ENCODE results near the gene RMND5A.

Gene RMND5A

DNA sequence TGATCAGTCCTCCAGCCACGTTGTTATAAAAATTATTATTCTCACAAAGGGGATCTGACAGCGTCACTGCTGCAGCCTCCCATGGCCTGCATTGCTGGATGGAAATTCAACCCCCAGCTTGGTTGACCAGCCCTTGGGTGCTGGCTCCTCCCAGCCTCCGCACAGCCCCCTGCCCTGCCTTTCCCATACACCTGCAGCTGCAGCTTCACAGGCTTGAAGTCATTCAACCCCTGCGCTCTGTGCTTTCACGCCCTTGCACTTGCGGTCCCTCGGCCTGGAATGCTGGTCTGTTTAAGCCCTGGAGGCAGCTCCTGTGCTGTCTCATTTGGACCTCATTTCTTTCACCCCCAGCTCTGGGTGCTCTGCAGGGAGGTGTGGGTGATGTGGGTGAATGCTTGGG is 71.5 kb downstream of the RMND5A start:
- DNase-seq (ENCODE audit: low read depth), result no peak

DNA sequence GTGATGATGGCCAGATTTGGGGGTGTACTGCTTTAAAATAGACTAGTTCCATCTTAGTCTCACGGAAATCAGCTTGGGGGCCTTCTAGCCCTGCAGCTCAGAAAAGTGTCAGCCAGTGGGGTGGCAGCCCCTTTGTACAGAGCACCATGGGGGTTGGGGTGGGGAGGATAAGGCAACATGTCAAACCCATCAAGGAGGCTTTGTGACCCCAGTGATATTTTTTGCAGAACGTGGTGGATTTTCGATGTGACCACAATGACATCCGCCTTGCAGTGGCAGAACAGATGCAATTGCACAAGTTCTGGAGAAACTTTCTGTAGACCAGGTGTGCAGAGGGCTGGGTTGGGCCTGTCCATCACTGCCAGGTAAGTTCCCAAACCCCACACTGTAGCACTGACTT is 73.7 kb downstream of the RMND5A start:
- no peak for DNase-seq (ENCODE audit: low read depth)

DNA sequence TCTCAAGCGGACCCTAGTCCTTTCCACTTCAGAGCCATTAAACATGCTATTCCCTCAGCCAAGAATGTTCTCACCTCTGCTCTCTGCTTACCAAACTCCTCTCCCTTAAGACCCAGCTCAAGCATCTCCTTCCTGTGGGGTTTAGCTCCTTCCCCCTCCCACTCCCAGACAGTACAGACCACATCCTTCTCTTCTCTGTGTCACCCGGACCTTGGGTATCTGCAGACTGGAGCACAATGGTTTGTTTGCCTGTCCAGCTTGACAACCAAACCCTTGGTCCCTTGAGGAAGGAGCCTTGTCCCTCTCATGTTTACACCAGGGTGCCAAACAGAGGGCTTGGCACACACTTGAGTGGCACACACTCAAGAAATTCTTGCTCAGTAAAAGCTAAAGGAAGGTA is 74.8 kb downstream of the RMND5A start:
- DNase-seq (ENCODE audit: low read depth), result no peak

DNA sequence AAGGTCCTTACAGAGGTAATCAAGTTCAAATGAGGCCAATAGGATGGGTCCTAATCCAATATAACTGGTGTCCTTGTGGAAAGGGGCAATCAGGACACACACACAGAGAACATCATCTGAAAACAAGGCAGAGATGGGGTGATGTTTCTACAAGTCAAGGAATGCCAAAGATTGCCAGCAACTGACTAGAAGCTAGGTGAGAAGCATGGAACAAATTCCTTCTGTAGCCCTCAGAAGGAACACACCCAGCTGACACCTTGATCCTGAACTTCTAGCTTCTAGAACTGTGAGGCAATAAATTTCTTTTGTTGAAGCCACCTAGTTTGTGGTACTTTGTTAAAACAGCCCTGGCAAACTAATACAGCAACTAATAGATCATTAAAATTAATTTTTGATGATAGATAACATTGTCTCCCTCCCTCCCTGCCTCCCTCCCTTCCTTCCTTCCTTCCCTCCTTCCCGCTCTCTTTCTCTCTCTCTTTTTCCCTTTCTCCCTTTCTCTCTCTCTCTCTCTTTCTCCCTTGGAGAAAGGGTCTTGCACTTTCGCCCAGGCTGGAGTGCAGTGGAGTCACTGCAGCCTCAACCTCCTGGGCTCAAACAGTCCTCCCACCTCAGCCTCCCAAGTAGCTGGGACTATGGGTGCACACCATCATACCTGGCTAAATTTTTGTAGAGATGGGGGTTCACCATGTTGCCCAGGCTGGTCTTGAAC is 80.9 kb downstream of the RMND5A start:
- no peak for DNase-seq (ENCODE audit: low read depth)

DNA sequence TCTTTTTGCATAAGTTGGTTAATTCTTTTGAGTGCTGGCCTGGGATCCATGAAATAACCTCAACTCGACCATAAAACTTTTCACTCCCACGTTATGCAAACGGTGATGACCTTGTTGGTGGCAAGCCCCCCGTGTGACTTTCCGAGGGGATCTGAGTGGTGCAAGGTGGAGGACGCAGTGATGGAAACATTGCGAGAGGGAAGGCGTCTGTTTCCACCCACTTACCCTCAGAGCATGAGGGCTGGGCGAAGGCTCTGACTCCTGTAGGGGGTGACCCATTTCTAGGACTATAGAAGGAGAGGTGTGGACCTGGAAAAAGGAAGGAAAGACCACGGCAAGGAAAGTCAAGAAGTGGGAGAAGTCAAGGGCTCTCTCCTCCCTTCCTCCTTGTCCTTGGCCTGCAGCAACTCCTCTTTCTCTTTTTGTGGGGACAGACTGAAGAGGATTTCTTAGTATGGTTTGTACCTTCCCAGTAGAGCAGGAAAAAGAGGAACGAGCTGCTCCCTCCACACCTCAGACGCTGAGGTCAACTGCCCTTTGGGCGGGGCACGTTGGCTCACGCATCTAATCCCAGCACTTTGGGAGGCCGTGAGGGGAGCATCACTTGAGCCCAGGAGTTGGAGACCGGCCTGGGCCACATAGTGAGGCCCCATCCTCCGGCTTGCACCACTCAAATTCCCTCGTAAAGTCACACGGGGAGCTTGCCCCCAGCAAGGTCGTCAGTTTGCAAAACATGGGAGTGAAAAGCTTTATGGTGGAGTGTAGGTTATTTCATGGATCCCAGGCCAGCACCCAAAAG is 86.2 kb downstream of the RMND5A start:
- no peak for DNase-seq (ENCODE audit: low read depth)

DNA sequence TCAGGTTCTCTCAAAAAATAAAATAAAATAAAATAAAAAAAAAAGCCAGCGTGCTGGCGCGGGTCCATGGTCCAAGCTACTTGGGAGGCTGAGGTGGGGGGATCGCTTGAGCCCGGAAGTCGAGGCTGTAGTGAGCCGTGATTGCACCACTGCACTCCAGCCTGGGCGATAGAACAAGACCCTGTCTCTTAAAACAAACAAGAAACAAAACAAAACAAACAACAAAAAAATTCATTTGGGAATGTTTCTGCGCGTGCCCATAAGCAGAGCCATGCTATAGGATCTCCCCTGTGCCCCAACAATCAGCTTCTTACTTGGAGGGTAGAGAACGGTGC is 87.0 kb downstream of the RMND5A start:
- no peak for DNase-seq (ENCODE audit: low read depth)

DNA sequence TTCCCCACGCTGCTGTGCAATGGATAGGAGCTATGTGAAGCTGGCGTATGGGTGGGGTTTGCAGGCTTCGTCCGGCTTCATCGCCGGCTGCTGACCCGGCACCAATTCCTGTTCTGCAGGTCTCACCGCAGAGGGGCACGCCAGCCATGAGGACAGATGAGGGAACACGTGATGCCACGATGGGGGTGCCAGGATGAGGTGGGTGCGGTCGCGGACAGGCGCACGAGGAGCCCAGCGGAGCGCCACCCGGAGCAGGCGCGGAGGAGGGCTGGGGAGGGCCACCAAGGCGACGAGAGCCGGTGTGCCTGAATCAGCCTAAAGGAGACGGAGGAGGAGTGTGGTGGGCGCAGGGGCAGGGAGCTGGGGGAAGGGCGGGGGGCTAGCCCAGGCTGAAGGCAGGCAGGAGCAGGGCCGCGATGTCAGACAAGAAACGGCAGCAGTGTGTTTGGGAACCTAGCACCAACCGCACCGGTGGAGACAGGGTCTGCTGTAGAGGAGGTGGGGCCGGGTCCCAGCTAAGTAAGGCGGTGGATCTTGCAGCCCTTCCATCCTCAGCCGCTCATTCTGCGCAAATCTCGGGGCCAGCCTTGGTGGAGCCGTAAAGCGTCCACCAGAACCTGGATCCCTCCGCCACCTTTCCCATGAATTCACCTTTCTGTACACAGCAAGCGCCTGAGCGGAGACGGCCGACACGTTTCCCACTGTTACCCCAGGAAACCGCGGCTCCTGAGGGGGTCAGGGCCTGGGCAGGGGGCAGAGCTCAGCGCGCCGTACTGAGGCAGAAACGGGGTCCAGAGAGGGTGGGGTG is 87.6 kb downstream of the RMND5A start:
- DNase-seq (ENCODE audit: low read depth), result peak; percentile 56

DNA sequence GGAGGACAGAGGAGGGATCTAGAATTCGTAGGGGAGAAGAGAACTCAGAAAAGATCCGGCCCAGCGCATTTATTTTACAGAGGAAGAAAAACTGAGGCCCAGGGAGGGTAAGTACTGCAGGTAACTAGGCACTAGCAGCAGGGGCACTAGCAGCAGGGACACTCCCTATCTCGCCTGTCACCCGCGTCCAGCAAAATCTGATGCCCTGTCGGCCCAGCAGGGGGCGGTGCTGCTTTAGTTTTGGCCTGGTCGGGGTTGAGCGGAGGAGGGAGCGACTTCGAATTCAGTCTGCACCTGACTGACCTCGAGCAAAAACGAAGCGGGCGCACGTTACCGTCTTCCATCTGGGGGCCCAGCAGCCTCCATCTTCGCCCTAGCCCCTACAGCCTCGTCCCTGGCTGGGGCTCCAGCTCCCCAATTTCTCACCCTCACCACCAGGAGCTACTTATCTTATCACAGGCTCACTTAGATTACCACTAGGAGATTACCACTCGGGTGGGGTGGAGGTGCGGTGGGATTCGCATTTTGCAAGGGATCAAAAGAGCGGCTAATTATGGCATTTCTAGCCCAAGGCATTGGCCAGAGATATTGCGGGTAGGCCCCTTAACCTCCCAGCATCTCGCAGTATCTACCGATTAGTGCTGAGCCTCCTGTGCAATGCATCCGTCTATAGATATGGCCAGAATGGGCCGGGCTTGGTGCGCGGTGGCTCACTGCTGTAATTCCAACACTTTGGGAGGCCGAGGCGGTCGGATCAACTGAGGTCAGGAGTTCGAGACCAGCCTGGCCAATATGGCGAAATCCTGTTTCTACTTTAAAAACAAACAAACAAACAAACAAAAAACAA is 88.4 kb downstream of the RMND5A start:
- peak; percentile 92 for DNase-seq (ENCODE audit: low read depth)

DNA sequence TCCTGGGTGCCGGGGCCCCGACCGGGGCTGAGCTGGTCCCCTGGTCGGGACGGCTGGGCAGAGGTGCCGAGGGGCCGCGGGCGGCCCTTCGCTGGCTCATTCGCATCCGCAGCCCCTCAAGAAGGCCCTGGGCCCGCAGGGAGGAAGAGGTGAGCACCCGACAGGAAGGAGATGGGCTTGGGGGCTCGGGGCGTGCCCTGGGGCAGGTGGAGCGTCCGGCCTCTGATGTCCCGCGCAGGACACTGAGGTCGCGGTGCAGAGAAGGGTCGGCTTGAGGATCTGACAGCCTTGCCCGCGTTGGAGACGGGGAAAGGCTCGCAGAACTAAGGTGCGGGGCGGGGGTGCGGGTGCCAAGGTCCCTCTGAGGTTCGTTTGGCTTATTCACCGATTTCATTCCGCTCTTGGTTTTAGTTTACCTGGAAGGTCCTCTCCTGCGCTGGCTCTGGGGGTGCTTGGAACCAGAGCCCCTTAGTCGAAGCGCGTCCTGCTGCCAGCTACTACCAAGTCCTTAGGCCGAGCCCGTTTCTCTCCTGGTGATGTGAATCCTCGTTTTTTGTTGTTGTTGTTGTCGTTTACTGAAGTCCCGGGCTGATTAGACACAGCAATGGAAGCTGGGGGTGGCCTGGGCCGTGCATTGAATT is 89.5 kb downstream of the RMND5A start:
- no peak for DNase-seq (ENCODE audit: low read depth)

DNA sequence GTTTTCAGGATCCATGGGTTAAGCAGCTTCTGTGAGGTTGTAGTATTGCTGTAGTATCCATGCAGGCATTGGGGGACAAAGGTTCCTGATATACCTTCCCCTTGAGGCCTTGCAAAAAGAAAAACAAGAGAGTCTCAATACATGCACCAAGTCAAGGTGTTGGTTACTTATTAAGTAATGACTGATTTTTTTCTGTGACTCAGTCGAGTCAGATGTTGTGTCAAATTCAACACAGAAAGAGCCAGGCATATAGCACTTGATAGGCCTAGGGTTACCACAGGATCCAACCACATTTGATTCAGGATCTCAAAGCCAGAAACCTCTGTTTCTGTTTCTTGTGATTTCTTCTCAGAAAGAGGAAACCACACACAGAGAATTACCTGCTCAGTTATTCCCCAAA is 95.5 kb downstream of the RMND5A start:
- DNase-seq (ENCODE audit: low read depth), result no peak

DNA sequence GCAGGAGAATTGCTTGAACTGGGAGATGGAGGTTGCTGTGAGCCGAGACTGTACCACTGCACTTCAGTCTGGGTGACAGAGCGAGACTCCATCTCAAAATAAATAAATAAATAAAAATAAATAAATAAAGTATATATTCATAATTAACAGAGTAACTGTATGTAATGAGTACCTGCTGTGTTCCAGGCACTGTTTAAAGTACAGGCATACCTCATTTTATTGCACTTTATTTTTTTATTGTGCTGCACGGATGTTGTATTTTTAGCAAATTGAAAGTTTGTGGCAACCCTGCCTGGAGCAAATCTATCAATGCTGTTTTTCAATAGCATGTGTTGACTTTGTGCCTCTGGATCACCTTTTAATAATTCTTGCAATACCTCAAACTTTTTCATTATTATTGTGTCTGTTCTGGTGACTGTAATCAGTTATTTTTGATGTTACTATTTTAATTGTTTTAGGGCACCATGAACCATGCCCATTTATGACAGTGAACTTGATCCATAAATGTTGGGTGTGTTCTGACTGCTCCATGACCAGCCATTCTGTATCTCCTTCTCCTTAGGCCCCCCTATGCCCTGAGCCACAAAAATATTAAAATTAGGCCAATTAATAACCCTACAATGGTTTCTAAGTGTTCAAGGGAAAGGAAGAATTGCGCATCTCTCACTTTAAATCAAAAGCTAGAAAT is 98.2 kb downstream of the RMND5A start:
- no peak for DNase-seq (ENCODE audit: low read depth)

DNA sequence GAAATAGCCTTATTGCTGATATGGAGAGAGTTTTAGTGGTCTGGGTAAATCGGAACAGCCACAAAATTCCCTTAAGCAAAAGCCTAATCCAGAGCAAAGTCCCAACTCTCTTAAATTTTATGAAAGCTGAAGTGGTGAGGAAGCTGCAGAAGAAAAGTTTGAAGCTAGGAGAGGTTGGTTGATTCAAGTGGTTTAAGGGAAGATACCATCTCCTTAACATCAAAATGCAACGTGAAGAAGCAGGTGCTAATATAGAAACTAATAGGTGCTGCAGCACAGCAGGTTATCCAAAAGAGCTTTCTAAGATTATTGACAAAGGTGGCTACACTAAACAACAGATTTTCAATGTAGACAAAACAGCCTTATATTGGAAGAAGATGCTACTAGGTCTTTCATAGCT is 98.9 kb downstream of the RMND5A start:
- no peak for DNase-seq (ENCODE audit: low read depth)

DNA sequence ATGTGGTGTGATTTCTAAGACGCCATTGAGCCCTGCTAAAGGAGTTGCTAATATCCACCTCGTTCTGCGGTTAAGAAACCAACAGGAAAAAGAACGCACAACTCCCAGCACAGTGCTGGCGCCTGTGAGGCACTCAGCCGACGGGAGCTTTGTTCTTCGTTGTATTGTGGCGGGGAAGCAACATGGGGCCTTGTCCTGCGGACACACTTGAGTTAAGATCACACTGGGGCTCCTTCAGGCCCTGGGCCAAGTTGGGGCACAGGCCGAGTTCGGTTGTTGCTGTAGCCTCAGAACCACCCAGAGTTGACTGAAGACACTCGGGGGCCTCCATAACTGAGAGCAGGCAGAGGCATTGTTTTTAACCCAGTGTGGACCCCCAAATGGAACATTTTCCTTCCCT is 101.2 kb downstream of the RMND5A start:
- no peak for DNase-seq (ENCODE audit: low read depth)

DNA sequence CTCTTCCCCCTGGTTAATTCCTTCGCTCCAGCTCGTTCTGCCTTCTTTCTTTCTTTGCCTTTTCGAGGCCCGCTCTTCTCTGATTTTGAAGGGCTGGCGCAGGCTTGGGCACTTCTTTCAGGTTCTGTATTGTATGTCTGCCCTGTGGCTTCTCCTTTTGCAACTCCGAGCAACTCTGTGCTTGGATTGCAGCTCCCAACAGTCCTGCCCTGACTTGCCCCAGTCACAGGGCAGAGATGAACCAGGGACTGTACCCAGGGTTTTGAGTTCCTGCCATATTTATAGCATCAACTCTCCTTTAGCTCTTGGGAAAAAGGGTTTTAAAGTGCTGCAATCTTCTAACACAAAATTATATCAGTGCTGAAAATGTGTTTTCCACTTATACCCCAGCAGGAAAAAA is 101.8 kb downstream of the RMND5A start:
- no peak for DNase-seq (ENCODE audit: low read depth)

DNA sequence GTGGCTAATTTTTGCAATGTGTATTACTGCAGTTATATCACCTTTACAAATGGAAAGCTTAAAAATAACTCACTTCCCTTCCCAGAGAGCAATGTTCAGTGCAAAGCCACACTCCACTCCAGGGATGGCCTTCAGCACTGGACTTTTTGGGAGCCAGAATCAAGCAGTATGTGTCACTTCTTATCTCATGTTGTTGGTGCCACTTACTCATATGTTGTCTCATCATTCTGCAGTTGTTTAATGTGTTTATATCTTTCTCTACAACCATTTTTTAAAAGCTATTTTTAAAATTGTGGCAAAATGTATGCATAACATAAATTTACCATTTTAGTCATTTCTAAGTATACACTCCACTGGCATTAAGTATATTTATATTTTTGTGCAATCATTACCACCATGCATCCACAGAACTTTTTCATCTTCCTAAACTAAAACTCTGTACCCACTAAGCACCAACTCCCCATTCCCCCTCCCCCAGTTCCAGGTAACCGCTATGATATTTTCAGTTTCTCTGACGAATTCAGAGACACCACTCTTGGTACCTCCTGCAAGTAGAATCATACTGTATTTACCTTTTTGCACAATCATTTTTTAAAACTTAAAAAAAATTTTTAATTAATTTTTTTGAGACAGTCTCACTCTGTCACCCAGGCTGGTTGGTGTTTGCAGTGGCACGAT is 102.7 kb downstream of the RMND5A start:
- no peak for DNase-seq (ENCODE audit: low read depth)

DNA sequence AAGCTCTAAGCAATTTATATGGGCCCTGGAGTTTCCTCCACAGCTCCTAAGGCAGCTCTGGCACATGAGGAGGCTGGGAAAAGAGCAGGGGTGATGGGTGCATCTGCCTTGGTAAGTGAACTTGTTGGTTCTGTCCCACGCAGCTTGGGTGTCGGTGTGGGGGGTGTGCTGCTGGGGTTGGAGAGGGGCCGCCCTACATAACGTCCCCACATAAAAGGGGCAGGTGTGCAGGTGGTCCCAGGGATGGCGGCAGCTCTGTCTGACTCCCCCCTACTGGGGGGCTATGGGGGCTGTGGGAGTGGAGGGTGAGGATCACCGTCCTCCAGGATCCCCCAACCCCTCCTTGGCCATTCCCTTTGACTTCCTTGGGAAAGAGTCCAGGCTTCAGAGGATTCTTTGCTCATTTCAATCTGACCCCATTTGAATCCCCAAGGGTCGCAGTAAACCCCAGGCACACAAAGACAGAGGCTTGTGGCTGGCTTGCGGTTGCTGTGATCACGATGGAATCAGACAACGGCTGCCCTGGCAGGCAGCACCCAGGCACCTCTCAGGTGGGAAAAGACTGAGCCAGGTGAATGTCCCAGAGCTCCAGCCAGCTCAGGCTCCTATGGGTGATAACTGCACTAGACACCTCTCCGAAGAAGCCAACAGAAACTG is 105.1 kb downstream of the RMND5A start:
- DNase-seq (ENCODE audit: low read depth), result no peak

DNA sequence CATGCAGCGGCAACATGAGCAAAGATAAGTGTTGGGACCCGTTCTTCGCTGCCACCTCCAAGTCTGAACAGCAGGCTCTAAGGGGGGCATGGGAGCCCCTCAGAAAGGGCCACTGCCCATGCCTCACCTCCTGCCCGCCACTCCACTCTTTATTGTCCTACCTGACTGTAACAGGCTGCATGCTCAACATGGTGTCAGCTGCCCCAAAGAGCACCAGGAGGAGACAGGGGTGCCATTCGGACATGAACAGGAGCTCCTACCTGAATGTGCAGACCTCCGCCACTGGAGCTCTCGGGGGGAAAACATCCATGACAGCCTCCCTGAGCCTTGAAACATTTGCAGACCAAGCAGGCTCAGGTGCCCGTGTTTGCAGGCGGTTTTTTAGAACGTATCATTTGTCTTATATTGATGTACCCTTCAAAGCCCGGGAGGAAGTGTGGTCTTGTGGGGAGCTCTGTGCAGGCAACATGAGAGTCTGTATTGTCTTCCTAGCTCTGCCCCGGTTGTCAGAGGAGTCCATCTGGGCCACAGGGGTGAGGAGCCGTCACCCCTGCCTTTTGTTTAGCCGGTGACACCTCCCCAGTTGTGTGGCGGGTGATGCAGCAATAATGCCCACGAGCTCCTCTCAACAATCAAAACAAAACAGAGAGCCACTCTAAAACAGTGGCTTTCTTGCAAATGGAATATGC is 105.7 kb downstream of the RMND5A start:
- no peak for DNase-seq (ENCODE audit: low read depth)

DNA sequence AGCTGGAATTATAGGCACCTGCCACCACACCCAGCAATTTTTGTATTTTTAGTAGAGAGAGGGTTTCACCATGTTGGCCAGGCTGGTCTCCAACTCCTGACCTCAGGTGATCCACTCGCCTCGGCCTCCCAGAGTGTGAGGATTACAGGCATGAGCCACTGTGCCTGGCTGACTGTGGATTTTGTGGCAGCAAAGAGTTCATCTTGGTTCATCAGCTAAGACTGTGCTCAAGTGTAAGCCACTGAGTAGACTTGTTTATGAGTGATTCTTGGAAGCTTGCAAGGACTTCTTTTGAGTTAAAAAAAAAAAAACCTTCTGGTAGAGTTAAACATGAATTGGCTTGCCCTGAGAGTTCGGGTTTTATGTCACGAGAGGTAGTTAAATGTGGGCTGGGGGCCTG is 106.9 kb downstream of the RMND5A start:
- DNase-seq (ENCODE audit: low read depth), result no peak
